T-helper 22 cell (primary cell): ENCODE results near the gene TMLHE.
"Not testable (repeated sequence)": the region's sequence is repeated elsewhere in the genome, so short reads cannot be mapped to it uniquely, and the experiment has no call there.

Experiments used
- DNase-seq: peaks from one replicate; pipeline ENCODE4 v3.0.0-alpha.2; 2020; ENCODE audit warnings: low read depth

The TMLHE gene

DNA sequence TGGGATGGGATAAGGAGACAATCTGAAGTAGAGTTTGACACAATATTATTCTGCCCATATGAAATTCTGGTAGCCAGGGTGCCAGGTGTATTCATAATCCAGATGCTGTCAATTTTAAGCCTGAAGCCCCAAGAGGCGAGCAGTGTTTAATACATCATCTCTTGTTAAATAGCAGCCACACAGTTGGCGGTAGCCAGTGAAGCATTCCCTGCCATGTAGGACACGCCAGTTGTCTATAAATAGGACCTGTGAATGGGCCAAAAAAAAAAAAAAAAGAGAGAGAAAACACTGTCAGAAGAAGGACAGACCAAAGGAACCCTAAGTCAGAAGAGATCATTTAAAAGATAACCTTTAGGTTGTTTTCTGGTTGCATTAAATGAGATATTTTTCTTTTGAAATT is 121.3 kb downstream of the TMLHE start:
- DNase-seq = not testable (repeated sequence)

DNA sequence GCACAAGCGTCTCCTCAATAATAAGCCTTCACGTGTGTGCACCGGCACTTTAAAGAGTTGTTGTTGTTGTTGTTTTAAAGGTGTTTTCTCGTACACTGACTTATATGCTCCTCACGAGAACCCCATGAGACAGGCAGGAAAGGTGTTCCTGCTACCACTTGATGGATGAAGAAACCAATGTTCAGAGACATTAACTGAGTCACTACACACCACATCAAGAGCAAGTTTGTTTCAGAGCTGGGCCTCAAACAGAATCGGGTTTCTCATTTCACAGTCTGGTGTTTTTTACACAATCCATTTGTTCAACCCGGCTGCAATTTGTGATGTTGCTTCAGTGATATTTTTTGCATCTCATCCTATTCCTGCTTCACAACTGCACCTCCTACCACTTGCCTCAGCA is 135.6 kb downstream of the TMLHE start:
- DNase-seq = not testable (repeated sequence)

DNA sequence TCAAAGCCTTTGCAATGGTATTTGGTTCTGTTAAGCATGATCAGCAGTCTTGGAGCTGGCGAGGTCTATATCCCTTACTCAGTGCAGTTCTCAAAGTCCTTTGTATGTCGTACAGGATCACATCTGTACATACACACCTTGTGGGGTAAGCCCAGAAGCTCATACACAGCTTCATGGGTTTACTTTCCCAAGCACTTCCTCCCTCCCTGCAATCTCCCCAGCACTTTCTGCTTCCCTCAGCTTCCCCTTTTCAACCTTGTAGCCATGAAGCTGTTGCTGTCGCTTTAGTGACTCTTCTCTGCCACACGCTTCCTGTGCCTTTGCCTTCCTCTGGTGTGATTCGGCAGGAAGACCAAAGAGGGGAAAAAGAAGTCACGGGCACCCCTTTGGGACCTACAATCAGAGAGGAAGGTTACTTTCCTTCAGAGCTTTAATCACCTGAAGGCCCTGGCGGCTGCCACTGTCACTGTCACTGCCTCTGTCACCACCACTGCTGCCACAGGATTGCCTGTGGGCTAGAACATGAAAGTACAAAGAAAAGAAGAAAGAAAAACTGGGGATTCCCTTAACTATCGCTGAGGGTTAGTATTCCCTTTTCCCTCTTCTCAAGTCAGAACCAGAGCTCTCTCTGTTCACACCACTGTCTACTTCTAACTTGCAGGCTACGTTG is 146.3 kb downstream of the TMLHE start:
- not testable (repeated sequence) for DNase-seq

DNA sequence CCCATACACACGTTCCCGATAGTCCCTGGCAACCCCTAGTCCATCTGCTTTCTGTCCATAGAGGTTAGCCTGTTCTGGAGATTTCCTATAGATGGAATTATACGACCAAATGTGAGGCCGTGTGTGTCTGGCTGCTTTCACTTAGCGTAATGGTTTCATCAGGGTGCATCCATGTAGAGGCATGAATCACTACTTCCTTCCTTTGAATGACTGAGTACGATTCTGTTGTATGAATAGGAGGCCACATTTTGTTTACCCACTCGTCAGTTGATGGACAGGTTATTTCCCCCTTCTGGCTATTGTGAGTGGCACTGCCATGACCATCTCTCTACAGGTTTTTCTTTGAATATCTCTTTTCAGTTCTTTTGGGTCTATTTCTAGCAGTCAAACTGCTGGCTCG is 152.3 kb downstream of the TMLHE start:
- DNase-seq = not testable (repeated sequence)

DNA sequence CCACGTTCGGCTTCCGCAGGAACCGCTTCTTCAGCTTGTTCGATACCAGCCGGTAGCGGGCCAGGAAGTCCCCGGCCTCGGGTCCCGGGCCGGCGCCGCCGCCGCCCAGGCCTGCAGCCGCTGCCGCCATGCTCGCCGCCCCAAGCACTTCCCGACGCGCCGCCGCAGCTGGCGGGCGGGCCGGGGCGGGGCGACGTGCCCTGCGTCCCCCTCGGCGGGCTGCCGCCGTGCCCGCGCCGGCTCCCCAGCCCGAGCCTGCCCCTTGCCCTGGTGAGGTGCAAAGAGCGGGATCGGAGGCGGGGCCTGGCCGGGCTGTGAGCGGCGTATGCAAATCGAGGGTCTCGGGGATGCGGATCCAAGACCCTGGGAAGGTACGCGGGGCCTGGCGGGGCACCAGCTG is 154.3 kb downstream of the TMLHE start, which contains the start of gene F8A3:
F8A3 (minus strand) TSS at position 150 of the 400 bp plus-strand sequence; CDS start at position 130, 20 bp downstream.
- not testable (repeated sequence) for DNase-seq

DNA sequence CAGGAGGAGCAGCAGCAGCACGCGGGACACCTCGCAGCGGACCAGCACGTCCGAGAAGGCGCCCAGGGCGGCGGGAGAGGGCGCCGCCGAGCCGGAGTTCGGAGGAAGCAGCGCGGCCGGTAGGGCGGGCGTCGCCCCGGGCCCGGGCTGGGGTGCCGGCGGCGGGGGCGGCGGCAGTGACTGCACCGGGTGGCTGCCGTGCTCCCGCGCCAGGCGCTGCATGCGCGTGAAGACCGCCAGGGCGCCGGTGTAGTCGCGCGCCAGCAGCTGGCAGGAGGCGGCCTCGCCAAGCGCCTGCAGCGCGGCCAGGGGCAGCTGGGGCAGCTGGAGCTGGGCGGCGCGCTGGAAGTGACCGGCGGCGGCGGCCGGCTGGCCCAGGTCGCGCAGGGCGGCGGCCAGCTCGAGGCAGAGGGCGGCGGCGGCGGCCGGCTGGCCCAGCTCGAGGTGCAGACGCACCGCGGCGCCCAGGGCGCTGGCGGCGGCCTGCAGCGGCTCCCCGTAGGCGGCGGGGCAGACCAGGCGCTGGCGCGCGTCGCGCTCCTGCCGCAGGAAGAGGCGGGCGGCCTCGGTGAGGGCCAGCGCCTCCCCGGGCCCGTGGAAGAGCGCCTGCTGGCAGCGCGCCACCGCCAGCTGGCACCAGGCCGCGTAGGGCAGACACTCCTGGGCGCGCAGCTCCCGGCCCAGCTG is 154.8 kb downstream of the TMLHE start:
- DNase-seq = not testable (repeated sequence)

DNA sequence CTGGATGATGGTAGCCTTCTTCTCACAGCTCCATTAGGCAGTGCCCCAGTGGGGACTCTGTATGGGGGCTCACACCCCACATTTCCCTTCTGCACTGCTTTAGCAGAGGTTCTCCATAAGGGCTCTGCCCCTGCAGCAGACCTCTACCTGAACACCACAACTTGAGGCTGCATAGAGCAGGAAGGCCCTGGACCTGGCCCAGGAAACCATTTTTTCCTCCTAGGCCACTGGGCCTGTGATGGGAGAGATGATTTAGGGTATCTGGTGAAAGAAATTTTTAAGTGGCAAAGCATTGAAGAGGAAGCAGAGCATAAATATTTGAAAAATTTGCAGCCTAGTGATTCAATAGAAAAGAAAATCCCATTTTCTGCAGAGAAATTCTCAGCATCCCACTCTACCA is 171.7 kb downstream of the TMLHE start:
- DNase-seq = no peak
